Bronchial epithelial cell (primary cell): ENCODE data around the gene SLC24A3. TPM values are rescaled to one million over a fixed set of nuclear protein-coding genes. Genes with fewer than 3 reads are reported as not detected.
"Not testable (repeated sequence)": the region's sequence is repeated elsewhere in the genome, so short reads cannot be mapped to it uniquely, and the experiment has no call there.

ENCODE experiments used
- DNase-seq: peaks from one replicate; pipeline ENCODE4 v3.0.0-alpha.2; 2010; ENCODE audit warnings: low read depth
- FAIRE-seq: peaks from 2 replicates; lab custom pipeline; 2011; peaks lifted over from hg19 to GRCh38; lab: Jason Lieb, UNC
- H3K27me3 ChIP-seq: 2 replicates; pipeline ENCODE4 v1.5.1; 2011; ENCODE audit warnings: low read length; ENCODE audit not compliant: control insufficient read depth, insufficient read depth
- H3K36me3 ChIP-seq: 2 replicates; pipeline ENCODE4 v1.5.1; 2011; ENCODE audit warnings: low read length; ENCODE audit not compliant: control insufficient read depth, insufficient read depth
- H3K4me3 ChIP-seq: 2 replicates; pipeline ENCODE4 v1.5.1; 2011; ENCODE audit warnings: mild to moderate bottlenecking, low read depth, low read length, control low read depth
- CTCF ChIP-seq: IDR thresholded peaks from 2 replicates; pipeline ENCODE4 v1.5.1; 2011; ENCODE audit warnings: mild to moderate bottlenecking, moderate library complexity, low read length, control low read depth, inconsistent platforms; ENCODE audit not compliant: insufficient read depth, severe bottlenecking
- total RNA-seq: library from RNA; depleted of rRNA; stranded (reverse); fragments of >200 nt; gene quantifications from 2 replicates; pipeline ENCODE4 v1.2.1, GENCODE V29; 2014

The SLC24A3 gene
- total RNA-seq, 1 donor from 2014 or later, result under 0.01 TPM

GRCh38 chr20:19631410-19631809 lies 419.0 kb downstream of the SLC24A3 start:
- no peak for FAIRE-seq

DNA sequence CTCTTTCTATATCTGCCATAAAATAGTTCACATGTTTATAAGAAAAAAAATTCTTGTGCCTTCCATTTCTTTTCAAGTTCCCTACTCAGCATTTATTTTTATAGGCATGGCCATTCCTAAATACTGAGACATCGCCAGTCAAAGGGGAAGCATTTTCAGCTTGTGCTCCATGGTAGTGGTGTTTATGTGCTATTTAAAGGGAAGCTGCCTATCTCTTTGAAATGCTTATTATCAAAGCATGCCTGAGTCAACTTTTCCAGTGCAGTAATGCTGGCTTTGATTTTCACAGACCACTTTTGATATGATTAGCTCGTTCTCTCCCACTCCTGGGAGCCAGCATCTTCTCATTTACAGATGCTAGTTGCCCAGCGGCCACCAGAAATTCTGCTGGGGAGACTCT lies 421.5 kb downstream of the SLC24A3 start:
- DNase-seq, result no peak
- H3K27me3 ChIP-seq, result no peaks in the 10 kb centered on the region
- H3K4me3 ChIP-seq, result no peak overlapping the region
- no peaks in the 10 kb centered on the region for H3K36me3 ChIP-seq
- no peak for FAIRE-seq
- no peak for TF ChIP-seq CTCF

More at GRCh38 chr20:19631410-19631809, 419.0 kb downstream of the SLC24A3 start:
- H3K4me3 ChIP-seq, result no peak overlapping the region
- no peaks in the 10 kb centered on the region for H3K27me3 ChIP-seq
- H3K36me3 ChIP-seq, result no peaks in the 10 kb centered on the region
- DNase-seq, result no peak
- TF ChIP-seq CTCF, result no peak

GRCh38 chr20:19639471-19640045 lies 427.1 kb downstream of the SLC24A3 start:
- FAIRE-seq, DNase-seq, H3K27me3 ChIP-seq: not testable (repeated sequence)

DNA sequence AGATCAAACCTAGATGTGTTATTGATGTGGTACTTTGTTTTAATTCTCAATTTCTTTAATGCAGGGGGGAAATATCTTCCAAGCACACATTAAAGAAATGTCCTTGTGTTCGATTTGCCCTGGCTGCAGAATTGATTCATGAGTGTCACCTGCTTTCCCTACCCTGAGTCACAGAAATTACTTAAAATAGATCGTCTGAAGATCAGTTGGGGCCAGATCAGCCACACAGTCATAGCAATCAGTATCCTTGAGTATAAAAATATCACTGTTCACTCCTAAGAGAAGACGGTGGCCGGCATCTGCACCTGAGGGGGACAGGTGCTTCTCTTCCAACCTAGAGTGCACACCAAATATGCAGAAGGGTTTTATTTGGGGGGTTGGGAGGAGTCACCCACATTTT lies 430.4 kb downstream of the SLC24A3 start:
- Histone ChIP-seq H3K27me3 (no peaks in the 10 kb centered on the region), H3K4me3 (no peak overlapping the region), H3K36me3 (no peaks in the 10 kb centered on the region)
- FAIRE-seq, result no peak
- no peak for TF ChIP-seq CTCF
- no peak for DNase-seq

More at GRCh38 chr20:19639471-19640045, 427.1 kb downstream of the SLC24A3 start:
- H3K4me3 ChIP-seq, H3K36me3 ChIP-seq: not testable (repeated sequence)

DNA sequence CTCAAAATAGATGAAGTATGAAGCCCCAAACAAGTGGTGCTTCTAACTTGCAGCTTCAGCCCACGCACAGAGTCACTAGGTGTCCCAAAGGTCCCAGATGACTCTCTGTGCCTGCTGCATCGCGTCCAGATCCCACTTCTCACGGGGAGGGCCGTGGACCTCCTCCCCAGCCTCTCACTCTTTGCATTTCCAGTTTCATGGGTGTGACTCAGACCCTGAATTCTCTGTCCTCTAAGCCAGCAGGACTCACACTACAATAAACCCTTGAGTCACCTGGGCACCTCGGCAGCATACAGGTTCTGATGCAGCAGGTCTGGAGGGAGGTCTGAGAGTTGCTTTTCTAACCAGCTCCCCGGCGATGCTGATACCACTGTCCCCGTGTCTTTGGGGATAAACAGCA lies 431.6 kb downstream of the SLC24A3 start:
- no peak overlapping the region for H3K4me3 ChIP-seq
- no peaks in the 10 kb centered on the region for H3K36me3 ChIP-seq
- DNase-seq, result peak; percentile 22
- no peaks in the 10 kb centered on the region for H3K27me3 ChIP-seq
- FAIRE-seq, result no peak
- no peak for TF ChIP-seq CTCF

GRCh38 chr20:19646963-19647362 lies 434.5 kb downstream of the SLC24A3 start:
- DNase-seq (no peak), FAIRE-seq (no peak)
- Histone ChIP-seq H3K36me3 (no peaks in the 10 kb centered on the region), H3K27me3 (no peaks in the 10 kb centered on the region), H3K4me3 (no peak overlapping the region)
- no peak for TF ChIP-seq CTCF
